Skeletal muscle cell (primary cell): ENCODE data around the gene MGLL.
"Not testable (repeated sequence)": the region's sequence is repeated elsewhere in the genome, so short reads cannot be mapped to it uniquely, and the experiment has no call there.

Experiments used
- DNase-seq: peaks from one replicate; pipeline ENCODE4 v3.0.0-alpha.2; 2010; ENCODE audit warnings: low read depth
- H3K4me3 ChIP-seq: 2 replicates; pipeline ENCODE4 v1.5.1; 2011; ENCODE audit warnings: low read depth, mild to moderate bottlenecking, control low read depth, low read length, moderate library complexity

The MGLL gene

DNA sequence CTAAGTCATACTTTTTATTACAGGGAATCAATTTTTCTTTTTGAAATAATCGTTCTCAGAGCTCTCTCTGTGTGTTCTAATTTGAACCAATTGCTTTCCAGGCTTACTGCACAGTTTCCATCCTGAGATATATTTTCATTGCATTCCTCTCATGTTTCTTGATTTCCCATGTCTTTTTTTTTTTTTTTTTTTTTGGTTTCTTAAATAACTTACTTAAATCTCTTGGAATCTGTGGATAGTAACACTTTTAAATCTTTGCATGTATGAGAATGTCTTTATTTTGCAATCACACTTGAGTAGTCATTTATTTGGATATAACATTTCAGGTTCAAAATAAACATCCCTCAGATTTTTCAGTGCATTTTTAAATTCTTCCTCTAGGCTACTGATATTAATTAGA, 164.1 kb downstream of the MGLL start:
- H3K4me3 ChIP-seq: no peak overlapping the region
- no peak for DNase-seq

DNA sequence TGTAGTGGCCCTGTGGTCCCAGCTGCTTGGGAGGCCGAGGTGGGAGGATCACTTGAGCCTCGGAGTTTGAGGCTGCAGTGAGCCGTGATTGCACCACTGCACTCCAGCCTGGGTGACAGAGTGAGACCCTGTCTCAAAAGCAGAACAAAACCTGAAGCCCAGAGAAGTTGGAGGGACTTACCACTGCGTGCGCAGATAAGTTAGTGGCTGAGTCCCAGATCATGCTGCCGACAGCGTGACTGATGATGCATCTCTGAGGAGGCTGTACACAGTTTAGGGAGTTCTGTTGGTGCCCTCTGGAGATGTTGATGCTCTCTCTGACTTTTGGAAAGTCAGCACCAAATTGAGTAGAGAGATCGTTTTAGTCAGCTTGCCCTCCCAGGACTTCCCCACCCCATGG, 165.4 kb downstream of the MGLL start:
- H3K4me3 ChIP-seq: no peak overlapping the region
- no peak for DNase-seq

DNA sequence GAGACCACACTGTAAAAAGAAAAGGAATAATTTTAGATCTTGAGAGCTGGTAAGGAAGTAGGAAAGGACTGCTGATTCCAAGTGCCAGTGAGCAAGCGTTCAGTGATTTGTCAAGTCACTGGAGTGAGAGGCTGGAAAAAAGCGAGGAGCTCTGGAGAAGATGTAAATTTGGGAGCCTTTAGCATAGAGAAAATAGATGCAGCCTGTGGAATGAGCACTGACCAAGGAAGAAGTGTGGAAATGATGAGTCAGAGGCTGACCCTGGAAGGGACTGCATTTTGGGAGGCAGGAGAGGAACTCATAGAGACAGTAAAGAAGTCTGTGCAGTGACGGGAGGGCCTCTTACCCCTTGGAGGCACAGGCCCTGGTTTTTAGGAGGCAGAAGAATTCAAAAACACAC, 166.7 kb downstream of the MGLL start:
- DNase-seq: no peak
- no peak overlapping the region for H3K4me3 ChIP-seq

DNA sequence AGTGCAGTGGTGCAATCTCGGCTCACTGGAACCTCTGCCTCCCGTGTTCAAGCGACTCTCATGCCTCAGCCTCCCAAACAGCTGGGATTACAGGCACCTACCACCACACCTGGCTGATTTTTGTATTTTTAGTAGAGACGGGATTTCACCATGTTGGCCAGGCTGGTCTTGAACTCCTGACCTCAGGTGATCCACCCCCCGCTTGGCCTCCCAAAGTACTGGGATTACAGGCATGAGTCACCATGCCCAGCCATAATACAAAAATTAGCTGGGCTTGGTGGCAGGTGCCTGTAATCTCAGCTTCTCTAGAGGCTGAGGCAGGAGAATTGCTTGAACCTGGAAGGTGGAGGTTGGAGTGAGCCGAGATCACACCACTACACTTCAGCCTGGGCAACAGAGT, 167.3 kb downstream of the MGLL start:
- not testable (repeated sequence) for DNase-seq, H3K4me3 ChIP-seq

DNA sequence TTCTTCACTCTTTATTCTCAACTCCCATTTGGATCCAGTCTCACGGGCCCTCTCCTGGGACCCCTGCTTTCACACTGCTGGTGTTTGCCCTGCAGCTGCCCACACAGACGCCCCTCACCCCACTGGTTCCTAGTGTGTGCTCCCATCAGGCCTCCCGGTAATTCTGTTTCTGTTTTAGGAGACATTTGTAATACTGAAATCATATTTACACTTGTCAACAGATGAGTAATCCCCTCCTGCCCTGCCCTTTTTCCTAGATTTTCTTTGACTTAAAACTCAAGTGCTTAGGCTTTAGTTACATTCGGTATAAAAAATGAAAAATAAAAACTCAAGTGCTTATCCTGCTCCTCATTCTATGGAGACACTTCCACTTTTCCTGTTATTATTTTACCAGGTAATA, 167.9 kb downstream of the MGLL start:
- no peak overlapping the region for H3K4me3 ChIP-seq
- DNase-seq: no peak

DNA sequence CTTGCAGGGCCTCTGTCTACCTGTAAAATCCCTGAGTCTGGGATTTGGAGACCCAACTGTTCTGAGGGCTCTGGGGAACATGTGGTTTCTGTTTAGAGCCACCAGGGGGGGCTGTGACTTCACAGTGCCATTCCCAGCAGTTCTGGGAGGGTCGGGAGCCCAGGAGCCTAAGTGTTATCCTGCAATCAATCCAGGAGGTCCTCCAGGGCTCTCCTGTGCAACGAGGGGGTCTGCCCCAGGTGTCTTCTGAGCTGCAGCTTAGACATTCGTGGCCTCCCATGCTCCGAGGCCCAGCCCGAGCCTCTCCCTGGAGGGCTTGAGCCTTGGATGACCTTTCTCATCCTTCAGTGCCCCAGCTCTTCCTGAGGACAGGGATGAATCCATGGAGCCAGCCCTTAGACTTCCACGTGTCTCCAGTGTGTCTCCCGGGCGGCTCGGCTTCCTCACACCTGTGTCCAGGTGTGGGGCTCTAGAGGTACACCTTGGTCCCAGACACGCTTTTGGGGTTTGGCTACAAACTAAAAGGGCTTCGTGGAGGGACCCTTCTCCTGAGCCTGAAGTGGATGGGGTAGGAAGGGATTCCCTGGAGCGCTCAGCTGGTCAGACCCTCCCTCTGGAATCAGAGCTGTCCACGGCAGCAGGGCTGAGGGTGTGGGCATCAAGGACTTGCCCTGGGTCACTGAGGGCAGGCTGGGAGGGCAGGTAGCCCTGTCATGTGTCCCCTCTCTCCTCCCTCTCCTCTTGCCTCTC, 169.9 kb downstream of the MGLL start:
- no peak overlapping the region for H3K4me3 ChIP-seq
- DNase-seq: no peak

DNA sequence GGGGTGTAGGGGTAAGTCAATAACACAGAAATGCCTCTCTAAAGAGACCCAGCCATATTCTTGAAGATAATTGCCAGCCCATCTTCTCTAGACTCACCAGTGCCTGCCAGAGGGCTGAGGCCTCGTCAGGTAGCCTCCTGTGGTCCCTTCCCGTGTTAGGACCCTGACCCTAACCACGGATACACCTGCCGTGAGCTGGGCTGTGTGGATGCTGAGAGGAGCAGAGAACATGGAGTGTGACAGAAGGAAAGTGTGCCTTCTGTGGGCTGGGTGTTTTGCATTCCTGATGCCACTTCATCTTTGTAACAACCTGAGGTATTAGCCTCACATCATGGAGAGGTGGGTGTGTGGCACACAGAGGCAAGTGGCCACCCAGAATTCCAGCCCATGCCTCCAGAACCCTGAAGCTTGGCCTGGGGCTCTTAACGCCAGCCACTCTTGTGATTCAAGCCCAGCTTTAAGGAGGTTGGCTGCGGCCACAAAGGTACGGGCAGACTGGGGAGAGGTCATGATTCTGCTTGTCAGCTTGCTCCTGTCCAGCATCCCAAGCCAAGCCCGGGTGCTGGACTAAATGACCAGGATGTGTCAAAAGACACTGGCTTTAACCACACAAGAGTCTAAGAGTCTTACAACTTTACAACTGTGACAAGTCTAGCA, 170.7 kb downstream of the MGLL start:
- DNase-seq: no peak
- no peak overlapping the region for H3K4me3 ChIP-seq

DNA sequence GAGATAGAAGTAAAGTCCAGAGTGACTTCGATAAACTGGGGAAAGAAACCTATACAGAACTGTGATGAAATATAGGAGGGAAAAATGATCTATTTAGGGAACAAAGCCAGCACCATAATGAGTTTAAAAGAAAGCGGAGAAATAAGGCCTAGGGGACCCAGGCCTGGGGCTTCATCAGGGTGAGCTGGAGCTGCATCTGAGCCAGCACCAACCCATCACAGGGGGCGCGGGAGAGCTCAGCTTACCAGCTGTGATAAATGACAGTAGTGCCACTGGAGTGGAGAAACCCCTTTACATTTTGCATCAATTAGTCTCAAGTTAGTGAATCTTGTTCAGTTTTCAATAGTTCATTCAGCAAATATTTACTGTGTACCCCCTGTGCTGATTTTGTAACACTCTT, 172.1 kb downstream of the MGLL start:
- no peak for DNase-seq
- no peak overlapping the region for H3K4me3 ChIP-seq

DNA sequence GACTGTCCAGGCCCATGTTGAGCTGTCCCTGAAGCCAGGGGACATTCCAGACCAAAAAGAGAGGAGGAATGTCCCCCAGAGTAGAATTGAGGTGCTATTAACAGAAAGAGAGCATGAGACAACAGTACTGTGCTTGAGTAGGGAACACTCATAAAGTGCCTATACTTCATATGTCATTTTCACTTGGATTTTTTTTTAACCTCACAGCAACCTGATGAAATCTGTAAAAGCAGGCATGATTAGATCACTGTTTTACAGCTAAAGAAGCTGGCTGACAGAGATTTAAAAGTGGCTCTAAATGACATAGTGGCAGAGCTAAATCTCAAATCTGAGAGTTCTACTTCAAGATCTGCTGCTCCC, 174.5 kb downstream of the MGLL start:
- no peak overlapping the region for H3K4me3 ChIP-seq
- no peak for DNase-seq

DNA sequence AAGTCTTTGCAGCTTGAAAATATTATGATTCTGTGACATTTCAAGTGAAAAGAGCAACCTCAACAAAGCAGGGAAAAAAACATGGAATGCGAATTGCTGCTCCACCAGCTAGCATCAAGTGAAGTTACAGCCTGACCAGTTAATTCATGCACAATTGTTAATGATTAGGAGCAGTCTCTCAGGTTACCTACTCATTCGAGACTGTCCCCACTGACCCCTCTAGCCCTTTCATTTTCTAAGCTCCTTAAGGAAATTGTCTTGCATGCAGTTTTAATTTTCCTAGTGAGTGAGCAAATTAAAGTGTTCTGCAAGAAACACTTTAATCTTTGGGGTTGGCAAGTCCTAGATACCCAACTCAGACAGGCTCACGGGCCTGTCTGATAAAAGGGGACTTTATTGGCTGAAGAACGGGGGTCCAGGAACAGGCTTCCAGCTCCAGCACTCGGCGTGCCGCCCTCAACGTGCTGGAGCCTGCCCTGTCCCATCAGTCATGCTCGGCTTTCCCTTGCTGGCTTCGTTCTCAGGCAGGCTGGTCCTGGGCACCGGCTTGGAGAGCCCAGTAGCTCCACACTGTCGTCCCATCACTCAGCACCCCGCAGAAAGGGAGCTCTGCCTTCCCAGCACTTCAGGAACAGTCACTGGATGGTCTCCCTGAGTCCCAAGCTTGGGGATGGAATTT, 175.0 kb downstream of the MGLL start:
- DNase-seq: no peak
- H3K4me3 ChIP-seq: no peak overlapping the region

DNA sequence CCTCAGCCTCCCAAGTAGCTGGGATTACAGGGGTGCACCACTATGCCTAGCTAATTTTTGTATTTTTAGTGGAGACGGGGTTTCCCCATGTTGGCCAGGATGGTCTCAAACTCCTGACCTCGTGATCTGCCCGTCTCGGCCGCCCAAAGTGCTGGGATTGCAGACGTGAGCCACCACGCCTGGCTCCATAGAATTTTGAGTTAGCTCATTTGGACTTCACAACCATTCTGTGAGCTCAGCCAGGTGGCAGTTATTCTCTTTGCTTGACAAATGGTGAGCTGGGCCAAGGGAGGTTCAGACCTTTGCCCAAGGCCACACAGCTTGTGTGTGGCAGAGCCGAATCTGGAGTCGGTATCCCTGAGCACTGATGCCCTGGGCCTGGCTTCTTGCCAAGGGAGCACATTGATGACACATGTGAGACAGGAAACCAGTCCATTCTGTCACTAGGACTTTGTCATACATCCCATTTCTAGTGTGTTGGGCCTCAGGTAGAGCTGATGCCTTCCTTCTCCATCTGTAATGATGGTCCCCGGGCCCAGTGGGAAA, 175.7 kb downstream of the MGLL start:
- H3K4me3 ChIP-seq: no peak overlapping the region
- no peak for DNase-seq

DNA sequence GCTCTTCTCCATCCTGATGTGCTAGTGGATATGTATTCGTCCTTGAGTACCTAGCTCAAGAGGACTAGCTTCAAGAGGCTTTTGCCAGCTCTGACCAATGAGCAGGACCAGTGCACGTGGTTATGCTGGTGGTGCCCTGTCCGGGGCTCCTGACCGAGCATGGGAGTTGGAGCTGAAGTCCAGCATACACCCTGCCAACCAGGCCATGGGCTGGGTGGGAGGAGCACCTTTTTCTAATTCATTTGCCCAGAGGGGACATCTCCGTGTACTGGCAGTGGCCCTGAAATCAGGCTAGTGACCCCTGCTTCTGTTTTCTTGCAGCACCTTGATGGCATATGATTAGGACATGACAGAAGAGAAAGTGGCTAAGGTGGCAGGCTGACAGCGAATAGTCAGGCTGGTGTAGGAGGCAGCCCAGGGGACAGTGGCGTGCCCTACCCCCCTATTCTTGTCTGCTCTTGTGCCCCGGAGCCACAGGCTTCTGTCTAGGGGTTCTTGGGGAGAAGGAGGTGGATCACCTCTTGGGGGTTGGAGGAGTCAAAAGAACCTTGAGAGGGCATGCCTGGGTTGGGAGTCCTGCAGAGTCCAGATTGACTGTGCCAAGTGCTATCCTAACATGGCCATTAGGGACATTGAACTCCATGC, 176.8 kb downstream of the MGLL start:
- no peak for DNase-seq
- no peak overlapping the region for H3K4me3 ChIP-seq

DNA sequence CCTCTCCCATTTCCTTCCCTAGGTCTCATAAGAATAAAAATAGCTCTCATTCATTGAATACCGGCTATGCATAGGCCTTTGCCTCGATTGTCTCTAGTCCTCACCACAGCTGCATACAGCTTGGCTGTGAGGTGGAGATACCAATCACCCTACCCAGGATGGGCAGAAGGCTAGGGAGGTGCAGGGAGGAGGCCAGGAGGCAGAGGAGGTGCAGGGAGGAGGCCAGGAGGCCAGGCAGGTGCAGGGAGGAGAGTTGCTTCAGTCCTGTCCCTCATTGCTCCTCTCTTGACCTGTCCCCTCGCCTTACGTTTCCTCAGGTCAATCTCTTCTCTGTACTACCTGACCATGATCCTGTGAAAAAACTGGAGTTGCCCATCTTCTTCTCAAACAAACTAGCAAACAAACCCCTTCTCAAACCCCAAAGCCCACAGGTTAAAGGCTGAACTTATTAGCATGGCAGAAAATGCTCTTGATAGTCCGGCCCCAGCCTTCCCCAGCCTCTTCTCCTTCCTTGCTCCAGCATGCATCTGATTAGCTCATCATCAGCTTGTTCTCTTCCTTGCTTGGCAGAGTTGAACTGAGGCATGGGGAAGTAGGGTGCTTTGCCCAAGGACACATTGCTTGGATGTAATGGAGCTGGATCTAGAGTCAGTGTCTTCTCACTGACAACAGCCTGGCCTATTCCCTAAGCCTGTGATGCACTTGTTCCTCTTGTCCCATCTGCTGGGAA, 177.5 kb downstream of the MGLL start:
- DNase-seq: no peak
- no peak overlapping the region for H3K4me3 ChIP-seq

DNA sequence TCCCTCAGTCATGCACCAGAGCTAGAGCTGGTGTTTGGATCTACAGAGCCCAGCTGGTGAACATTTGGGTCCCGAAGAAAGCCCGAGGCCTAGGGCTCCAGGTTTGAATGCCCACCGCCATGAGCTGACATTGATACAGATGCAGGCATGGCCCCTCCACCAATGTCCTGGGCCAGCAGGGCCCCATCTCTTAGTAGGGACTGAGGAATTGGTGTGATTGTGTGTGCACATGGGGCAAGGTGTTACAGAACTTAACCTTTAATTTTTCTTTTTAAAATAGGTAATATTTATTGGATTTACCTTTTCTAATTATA, 182.3 kb downstream of the MGLL start:
- no peak for DNase-seq
- no peak overlapping the region for H3K4me3 ChIP-seq

DNA sequence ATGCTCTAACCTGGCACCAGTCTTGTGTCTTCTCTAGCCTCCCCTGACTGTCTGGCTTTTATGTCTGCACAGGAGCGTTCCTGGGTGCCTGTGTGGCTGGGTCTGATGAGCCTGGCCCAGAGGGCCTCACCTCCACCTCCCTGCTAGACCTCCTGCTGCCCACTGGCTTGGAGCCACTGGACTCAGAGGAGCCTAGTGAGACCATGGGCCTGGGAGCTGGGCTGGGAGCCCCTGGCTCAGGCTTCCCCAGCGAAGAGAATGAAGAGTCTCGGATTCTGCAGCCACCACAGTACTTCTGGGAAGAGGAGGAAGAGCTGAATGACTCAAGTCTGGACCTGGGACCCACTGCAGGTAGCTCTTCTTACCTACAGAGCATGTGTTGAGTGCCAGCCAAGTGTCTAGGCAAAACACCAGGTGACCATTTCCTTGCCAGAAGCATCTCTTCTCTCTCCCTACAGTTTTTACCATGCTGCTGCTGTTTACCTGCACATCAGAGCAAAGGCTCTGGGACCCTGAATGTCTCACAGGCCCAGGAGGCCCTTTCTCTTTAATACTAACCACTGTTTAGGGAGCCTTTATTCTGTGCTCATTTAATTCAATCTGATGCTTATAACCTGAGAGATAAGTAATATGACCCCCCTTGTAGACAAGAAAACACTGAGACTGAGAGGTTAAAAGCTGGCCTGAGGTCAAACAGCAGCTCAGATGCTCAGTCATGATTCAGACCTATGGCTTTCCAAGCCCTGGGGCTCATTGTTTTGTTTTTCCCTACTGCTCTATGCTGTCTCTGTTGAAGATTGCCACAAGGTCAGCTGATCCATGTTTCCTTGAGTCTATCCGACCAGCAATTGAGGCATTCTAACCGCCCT, 182.9 kb downstream of the MGLL start:
- DNase-seq: no peak
- H3K4me3 ChIP-seq: no peak overlapping the region
